Measurements from ENCODE around the gene HOXA11. TPM values are rescaled to one million over a fixed set of nuclear protein-coding genes. Genes with fewer than 3 reads are reported as not detected.

Gene HOXA11
- total and polyA plus RNA-seq, 7 experiments from 2014 or later: not detected

- peaks cover 27 to 67% (median 52%) of the 10 kb centered on the region in 7 donors for H3K4me1 Mint-ChIP-seq
- Histone ChIP-seq H3K27me3 (ENCODE audit: control insufficient read depth in 2 of 2, insufficient read depth in 2 of 2, low read length in 2 of 2) (peaks cover 45 to 85% of the 10 kb centered on the region in 2 donors), H3K27ac (ENCODE audit: low read depth, low read length) (no peak overlapping the region), H3K4me1 (ENCODE audit: control insufficient read depth in 2 of 2, insufficient read depth in 2 of 2, low read length in 2 of 2) (peaks cover 40 to 54% of the 10 kb centered on the region in 2 donors), H3K9me3 (ENCODE audit: control insufficient read depth in 2 of 3, low read length in 3 of 3) (no peaks in the 10 kb centered on the region), H3K4me3 (ENCODE audit: low read length) (no peak overlapping the region), H3K36me3 (ENCODE audit: control insufficient read depth in 2 of 3, insufficient read depth in 3 of 3, low read length in 3 of 3) (no peaks in the 10 kb centered on the region)
- H3K27me3 Mint-ChIP-seq: peaks cover 84 to 97% (median 88%) of the 10 kb centered on the region in 5 donors
- H3K4me3 Mint-ChIP-seq: peak overlapping the region in 7 of 10 donors; percentile 25 to 92 (median 80)
- H3K27ac Mint-ChIP-seq: peak overlapping the region in 3 of 9 donors; percentile 68 to 83 (median 73)
- ATAC-seq: no peak
- intact Hi-C loops (cut with micrococcal nuclease): loop anchor here (5.0 kb wide), 3 partner anchors 35 to 1325 kb away; partner anchors contain the start of genes HOXA3 (in 2 of the 2) and HIBADH (in 1 of the 2)
- DNase-seq: peak in 1 of 9 donors; percentile 3
- ChIA-PET POLR2A (interaction anchor here (1.0 to 1.9 kb wide), 3 partner anchors 18 to 26 kb away, joined by 3 to 4 read pairs (median 4); no protein-coding TSS in a partner anchor), CTCF (interaction anchor here (0.7 to 1.7 kb wide), 6 partner anchors 10 to 1094 kb away, joined by 3 to 8 read pairs (median 3); no protein-coding TSS in a partner anchor)
- H3K9me3 Mint-ChIP-seq: peaks cover 0 to 15% (median 0%) of the 10 kb centered on the region in 11 donors
- peaks cover 0 to 4% (median 0%) of the 10 kb centered on the region in 5 donors for H3K36me3 Mint-ChIP-seq
These were observed 1.8 kb upstream of the HOXA11 start for GRCh38 chr7:27186668-27187474.

GRCh38 chr7:27185854-27186667 lies 1.0 kb upstream of the HOXA11 start:
- Mint-ChIP-seq H3K27me3 (peaks cover 84 to 97% (median 85%) of the 10 kb centered on the region in 5 donors), H3K27ac (peak overlapping the region; percentile 22 to 85 (median 71)), H3K36me3 (peaks cover 0 to 4% (median 0%) of the 10 kb centered on the region in 5 donors), H3K4me3 (peak overlapping the region; percentile 64 to 87 (median 79)), H3K4me1 (peaks cover 27 to 67% (median 51%) of the 10 kb centered on the region in 7 donors), H3K9me3 (peaks cover 0 to 15% (median 0%) of the 10 kb centered on the region in 11 donors)
- peak in 1 of 9 donors; percentile 11 for DNase-seq
- intact Hi-C loops (cut with micrococcal nuclease): loop anchor here (2.0 to 5.0 kb wide), 6 partner anchors 15 to 1324 kb away; partner anchors contain the start of genes HOXA3 (in 2 of the 2), HIBADH (in 1 of the 2) and HOXA13 (in 1 of the 2)
- peaks cover 45 to 82% of the 10 kb centered on the region in 2 donors for H3K27me3 ChIP-seq (ENCODE audit: control insufficient read depth in 2 of 2, insufficient read depth in 2 of 2, low read length in 2 of 2)
- H3K4me3 ChIP-seq (ENCODE audit: low read length): no peak overlapping the region
- no peak for ATAC-seq
- ChIA-PET POLR2A (interaction anchor here (1.0 to 1.9 kb wide), 3 partner anchors 17 to 25 kb away, joined by 3 to 4 read pairs (median 4); no protein-coding TSS in a partner anchor), CTCF (interaction anchor here (0.9 to 1.7 kb wide), 3 partner anchors 9 to 1093 kb away, joined by 3 to 8 read pairs (median 3); no protein-coding TSS in a partner anchor)
- no peak overlapping the region for H3K27ac ChIP-seq (ENCODE audit: low read depth, low read length)
- H3K36me3 ChIP-seq (ENCODE audit: control insufficient read depth in 2 of 3, insufficient read depth in 3 of 3, low read length in 3 of 3): no peaks in the 10 kb centered on the region
- H3K9me3 ChIP-seq (ENCODE audit: control insufficient read depth in 2 of 3, low read length in 3 of 3): no peaks in the 10 kb centered on the region
- H3K4me1 ChIP-seq (ENCODE audit: control insufficient read depth in 2 of 2, insufficient read depth in 2 of 2, low read length in 2 of 2): peaks cover 40 to 50% of the 10 kb centered on the region in 2 donors

- Mint-ChIP-seq H3K36me3 (no peaks in the 10 kb centered on the region), H3K27ac (peak overlapping the region in 7 of 9 donors; percentile 43 to 84 (median 73)), H3K9me3 (peaks cover 0 to 14% (median 0%) of the 10 kb centered on the region in 11 donors), H3K4me3 (peak overlapping the region; percentile 69 to 87 (median 79)), H3K27me3 (peaks cover 78 to 92% (median 81%) of the 10 kb centered on the region in 5 donors), H3K4me1 (peaks cover 29 to 62% (median 51%) of the 10 kb centered on the region in 7 donors)
- H3K27me3 ChIP-seq (ENCODE audit: control insufficient read depth in 2 of 2, insufficient read depth in 2 of 2, low read length in 2 of 2): peaks cover 47 to 89% of the 10 kb centered on the region in 2 donors
- ATAC-seq (peak; percentile 22), DNase-seq (peak in 2 of 9 donors; percentile 36 to 38)
- CTCF ChIA-PET: interaction anchor here (1.1 kb wide), 1 partner anchor 505 kb away, joined by 3 read pairs; no protein-coding TSS in a partner anchor
- no peak overlapping the region for H3K27ac ChIP-seq (ENCODE audit: low read depth, low read length)
- POLR2A ChIA-PET: interaction anchor here (1.4 kb wide), 1 partner anchor 16 kb away, joined by 5 read pairs; no protein-coding TSS in a partner anchor
- intact Hi-C loops (cut with micrococcal nuclease): loop anchor here (1.0 to 5.0 kb wide), 7 partner anchors 10 to 1322 kb away; partner anchors contain the start of genes HOXA3 (in 2 of the 2), HIBADH (in 1 of the 2), HOXA10 (in 1 of the 2) and HOXA13 (in 1 of the 2)
- H3K4me3 ChIP-seq (ENCODE audit: low read length): peak overlapping the region; percentile 39
- H3K9me3 ChIP-seq (ENCODE audit: control insufficient read depth in 2 of 3, low read length in 3 of 3): no peaks in the 10 kb centered on the region
- H3K36me3 ChIP-seq (ENCODE audit: control insufficient read depth in 2 of 3, insufficient read depth in 3 of 3, low read length in 3 of 3): no peaks in the 10 kb centered on the region
- peaks cover 40 to 52% of the 10 kb centered on the region in 2 donors for H3K4me1 ChIP-seq (ENCODE audit: control insufficient read depth in 2 of 2, insufficient read depth in 2 of 2, low read length in 2 of 2)
These were observed 557 bp downstream of the HOXA11 start for GRCh38 chr7:27184337-27185012.

- ChIA-PET CTCF (interaction anchor here (0.6 to 1.6 kb wide), 5 partner anchors 10 to 504 kb away, joined by 3 to 4 read pairs (median 3); no protein-coding TSS in a partner anchor), POLR2A (interaction anchor here (0.7 to 1.3 kb wide), 2 partner anchors 16 to 59 kb away, joined by 3 to 7 read pairs; partner anchors contain the start of gene EVX1)
- Mint-ChIP-seq H3K9me3 (peaks cover 0 to 14% (median 0%) of the 10 kb centered on the region in 11 donors), H3K36me3 (no peaks in the 10 kb centered on the region), H3K27me3 (peaks cover 79 to 92% (median 83%) of the 10 kb centered on the region in 5 donors), H3K27ac (peak overlapping the region in 4 of 9 donors; percentile 11 to 65 (median 32)), H3K4me1 (peaks cover 29 to 55% (median 46%) of the 10 kb centered on the region in 7 donors), H3K4me3 (peak overlapping the region; percentile 17 to 87 (median 58))
- Histone ChIP-seq H3K9me3 (ENCODE audit: control insufficient read depth in 2 of 3, low read length in 3 of 3) (no peaks in the 10 kb centered on the region), H3K4me3 (ENCODE audit: low read length) (peak overlapping the region; percentile 39), H3K27ac (ENCODE audit: low read depth, low read length) (no peak overlapping the region), H3K4me1 (ENCODE audit: control insufficient read depth in 2 of 2, insufficient read depth in 2 of 2, low read length in 2 of 2) (peaks cover 34 to 48% of the 10 kb centered on the region in 2 donors), H3K36me3 (ENCODE audit: control insufficient read depth in 2 of 3, insufficient read depth in 3 of 3, low read length in 3 of 3) (no peaks in the 10 kb centered on the region), H3K27me3 (ENCODE audit: control insufficient read depth in 2 of 2, insufficient read depth in 2 of 2, low read length in 2 of 2) (peaks cover 53 to 89% of the 10 kb centered on the region in 2 donors)
- peak in 2 of 9 donors; percentile 6 to 16 for DNase-seq
- no peak for ATAC-seq
- intact Hi-C loops (cut with micrococcal nuclease): loop anchor here (1.0 to 2.0 kb wide), 4 partner anchors 10 to 17 kb away; partner anchors contain the start of genes HOXA10 (in 1 of the 2) and HOXA13 (in 1 of the 2)
These were observed 1.2 kb downstream of the HOXA11 start for GRCh38 chr7:27183682-27184336.

All from naive thymus-derived CD4-positive, alpha-beta T cell (primary cell).